Measurements from ENCODE around the gene CYP4X1.
"Not testable (repeated sequence)": the region's sequence is repeated elsewhere in the genome, so short reads cannot be mapped to it uniquely, and the experiment has no call there.

Gene CYP4X1, protein sequence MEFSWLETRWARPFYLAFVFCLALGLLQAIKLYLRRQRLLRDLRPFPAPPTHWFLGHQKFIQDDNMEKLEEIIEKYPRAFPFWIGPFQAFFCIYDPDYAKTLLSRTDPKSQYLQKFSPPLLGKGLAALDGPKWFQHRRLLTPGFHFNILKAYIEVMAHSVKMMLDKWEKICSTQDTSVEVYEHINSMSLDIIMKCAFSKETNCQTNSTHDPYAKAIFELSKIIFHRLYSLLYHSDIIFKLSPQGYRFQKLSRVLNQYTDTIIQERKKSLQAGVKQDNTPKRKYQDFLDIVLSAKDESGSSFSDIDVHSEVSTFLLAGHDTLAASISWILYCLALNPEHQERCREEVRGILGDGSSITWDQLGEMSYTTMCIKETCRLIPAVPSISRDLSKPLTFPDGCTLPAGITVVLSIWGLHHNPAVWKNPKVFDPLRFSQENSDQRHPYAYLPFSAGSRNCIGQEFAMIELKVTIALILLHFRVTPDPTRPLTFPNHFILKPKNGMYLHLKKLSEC
- 0 reads per million in 2 experiments for total RNA-seq

DNA sequence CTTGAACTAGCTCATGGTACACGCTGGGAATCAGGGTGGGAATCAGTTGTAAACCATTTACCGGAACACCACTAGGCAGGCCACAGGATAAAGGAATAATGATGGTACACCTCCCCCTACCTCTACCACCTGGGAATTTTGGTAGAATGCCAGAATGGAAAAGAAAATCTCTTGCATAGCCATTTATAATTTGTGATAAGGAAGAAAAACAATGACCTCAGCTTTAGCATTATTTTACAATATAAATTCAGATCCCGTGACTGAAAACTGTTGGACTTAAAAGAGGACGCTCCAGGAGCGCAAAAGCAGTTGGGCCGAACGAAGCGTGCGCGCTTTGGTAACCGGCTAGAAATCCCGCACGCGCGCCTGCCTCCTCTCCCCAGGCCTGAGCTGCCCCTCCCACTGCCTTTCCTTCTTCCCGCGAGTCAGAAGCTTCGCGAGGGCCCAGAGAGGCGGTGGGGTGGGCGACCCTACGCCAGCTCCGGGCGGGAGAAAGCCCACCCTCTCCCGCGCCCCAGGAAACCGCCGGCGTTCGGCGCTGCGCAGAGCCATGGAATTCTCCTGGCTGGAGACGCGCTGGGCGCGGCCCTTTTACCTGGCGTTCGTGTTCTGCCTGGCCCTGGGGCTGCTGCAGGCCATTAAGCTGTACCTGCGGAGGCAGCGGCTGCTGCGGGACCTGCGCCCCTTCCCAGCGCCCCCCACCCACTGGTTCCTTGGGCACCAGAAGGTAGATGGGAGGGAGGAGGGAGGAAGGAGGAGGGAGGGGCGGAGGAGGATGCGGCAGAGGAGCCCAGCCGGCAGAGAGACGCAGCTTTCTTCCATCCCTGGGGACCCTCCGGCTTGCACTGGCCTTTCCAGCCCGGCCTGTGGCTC, at the start of gene CYP4X1:
Gene CYP4X1 (plus strand): TSS at position 402 of the 873 bp plus-strand sequence. CDS start 149 bp downstream, at position 551.
- no peak for DNase-seq (ENCODE audit: low read depth)

DNA sequence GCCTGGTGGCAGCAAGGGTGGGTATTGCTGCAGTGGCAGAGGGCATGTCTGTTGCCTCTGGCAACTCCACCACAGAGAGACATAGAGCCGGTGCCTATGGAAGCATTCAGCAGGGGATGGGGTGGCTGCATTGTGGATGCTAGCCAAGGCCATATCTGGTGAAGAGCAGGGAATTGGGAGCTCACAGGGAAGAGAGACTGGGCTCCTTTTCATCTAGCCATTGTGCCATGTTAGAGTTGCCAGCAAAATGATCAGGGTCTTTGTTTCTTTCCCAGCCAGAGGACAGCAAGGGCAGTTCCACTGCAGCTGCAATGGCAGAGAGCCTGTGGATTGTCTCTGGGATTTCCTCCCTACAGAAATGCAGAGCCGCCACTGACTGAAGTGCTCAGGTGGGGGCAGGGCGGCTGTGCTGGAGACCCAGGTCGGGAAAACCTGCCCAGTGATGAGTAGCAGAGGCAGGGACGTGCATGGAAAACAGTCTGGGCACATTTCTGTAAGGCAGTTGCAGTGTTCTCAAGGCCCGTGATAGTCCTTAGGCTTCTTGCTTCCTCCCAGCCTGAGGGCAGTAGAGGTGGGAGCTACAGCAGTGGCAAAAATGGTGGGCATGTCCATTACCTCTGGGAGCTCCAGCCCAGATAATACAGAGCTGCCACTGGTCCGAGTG, 40.2 kb upstream of the CYP4X1 start:
- DNase-seq (ENCODE audit: low read depth), result no peak

- DNase-seq (ENCODE audit: low read depth), result no peak
Measured at GRCh38 chr1:46983830-46984586, 39.5 kb upstream of the CYP4X1 start.

- DNase-seq (ENCODE audit: low read depth), result not testable (repeated sequence)
Measured at GRCh38 chr1:46990541-46990940, 32.9 kb upstream of the CYP4X1 start.

GRCh38 chr1:46991083-46991923, 32.2 kb upstream of the CYP4X1 start:
- no peak for DNase-seq (ENCODE audit: low read depth)

DNA sequence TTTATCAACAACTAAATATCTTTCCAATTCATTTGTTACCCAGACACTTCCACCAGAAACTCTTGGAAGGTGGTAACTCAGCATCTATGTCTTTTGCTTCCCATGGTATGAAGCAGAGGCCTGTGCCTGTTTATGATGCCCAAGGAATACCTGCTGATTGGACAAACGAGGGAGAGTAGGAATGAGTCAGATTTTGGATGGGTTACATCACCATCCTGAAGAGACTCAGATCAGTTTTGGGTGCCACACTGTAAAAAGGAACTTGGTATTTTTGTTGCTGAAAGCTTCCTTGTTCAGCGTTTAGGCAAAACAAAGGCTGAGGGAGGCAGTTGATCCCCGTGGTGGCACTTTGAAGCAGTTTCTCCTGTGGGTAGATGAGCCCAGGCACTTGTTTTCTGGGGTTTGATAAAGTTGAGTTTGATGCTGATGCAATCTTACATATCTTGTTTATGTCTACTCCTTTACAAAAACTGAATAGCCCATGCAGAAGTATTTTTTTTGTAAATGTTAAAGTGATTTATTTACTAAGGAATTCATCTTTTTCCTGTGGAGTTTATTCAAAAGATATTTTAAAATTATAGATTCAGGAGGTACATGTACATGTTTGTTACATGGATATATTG, 26.7 kb upstream of the CYP4X1 start:
- DNase-seq (ENCODE audit: low read depth), result no peak

DNA sequence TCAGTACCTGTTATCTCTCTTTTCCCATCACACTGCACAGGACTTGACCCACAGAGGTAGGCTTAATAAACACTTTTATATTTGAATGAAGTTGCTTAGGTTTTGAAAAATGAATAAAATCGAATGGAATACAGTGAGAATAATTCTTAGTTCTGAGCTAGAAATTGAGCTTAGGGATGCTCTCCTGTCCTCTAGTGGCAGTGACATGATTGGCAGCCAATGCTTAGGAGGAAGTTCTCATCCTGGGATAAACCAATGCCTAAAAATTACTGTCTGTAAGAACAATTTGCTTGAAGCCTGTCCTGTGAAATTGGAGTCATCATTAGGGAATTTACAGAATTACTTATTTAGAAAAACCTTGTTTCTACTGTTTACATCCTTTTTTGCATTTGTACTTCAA, 21.3 kb upstream of the CYP4X1 start:
- DNase-seq (ENCODE audit: low read depth), result no peak

DNA sequence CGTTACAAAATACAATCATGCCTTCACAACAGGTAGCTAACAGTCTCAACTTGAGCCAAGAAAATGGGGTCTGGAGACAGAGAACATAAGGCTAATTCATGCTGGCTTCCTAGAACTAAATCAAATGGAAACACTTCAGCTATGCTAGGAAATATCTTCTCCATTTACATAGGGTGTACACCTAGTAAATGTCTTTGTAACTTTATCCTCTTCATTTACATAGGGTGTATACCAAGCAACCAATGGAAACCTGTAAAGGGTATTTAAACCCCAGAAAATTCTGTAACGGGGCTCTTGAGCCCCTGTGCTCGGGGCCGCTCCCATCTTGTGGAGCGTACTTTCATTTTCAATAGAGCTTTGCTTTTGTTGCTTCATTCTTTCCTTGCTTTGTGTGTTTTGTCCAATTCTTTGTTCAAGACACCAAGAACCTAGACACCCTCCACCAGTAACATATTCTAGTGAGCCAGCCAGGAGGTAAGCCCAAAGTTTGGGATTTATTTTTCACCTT, 19.5 kb upstream of the CYP4X1 start:
- no peak for DNase-seq (ENCODE audit: low read depth)

- DNase-seq (ENCODE audit: low read depth), result not testable (repeated sequence)
Measured at GRCh38 chr1:47006437-47006836, 17.0 kb upstream of the CYP4X1 start.

- DNase-seq (ENCODE audit: low read depth), result no peak
Measured at GRCh38 chr1:47013293-47013692, 10.2 kb upstream of the CYP4X1 start.

DNA sequence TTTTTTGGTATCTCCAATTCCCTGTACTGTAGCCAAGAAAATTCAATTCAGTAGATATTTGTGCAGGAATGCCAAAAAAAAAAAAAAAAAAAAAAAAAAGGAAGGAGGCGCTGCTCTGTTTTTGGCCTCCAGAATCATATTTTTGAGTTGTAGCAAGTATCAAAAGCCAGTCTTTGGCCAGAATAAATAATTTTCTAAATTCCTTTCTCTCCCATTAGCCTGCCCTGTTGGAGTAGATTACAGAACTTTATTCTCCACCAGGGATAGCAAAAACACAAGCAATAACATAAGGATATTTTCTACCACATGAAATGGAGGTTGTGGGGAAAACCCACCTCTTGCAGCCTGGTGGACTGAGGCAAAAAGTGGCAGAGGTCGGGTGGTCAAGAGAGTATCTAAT, 2.4 kb upstream of the CYP4X1 start:
- DNase-seq (ENCODE audit: low read depth), result no peak

GRCh38 chr1:47024141-47024801, 802 bp downstream of the CYP4X1 start:
- DNase-seq (ENCODE audit: low read depth), result no peak

DNA sequence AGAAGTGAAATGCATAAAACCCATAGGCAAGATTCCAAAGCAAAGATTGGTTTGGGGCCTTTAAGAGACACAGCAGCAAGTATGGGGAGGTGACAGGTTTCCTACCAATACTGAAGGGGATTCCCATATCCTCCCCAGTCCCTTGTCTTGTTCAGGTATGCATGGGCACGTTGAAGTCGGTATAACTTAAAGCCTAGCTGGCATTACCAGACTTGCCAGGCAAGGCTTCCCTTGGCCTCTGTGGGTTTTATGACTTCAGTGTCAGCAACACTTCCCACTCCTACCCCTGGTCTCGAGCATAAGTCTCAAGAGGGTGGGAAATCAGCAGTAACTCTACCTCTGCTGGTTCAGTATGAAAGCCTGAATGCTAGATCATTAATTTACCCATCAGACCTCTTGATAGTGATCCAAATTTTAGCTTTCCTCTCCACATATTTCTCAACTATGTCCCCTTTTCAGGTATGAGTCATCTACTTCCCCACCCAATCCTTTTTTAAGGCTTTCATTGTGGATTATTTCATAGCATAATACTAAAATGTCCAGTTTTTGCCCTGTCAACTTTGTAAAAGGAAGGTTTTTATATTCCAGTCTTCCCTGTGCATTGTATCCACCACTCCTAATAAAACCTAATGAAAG, 6.8 kb downstream of the CYP4X1 start:
- DNase-seq (ENCODE audit: low read depth), result no peak

DNA sequence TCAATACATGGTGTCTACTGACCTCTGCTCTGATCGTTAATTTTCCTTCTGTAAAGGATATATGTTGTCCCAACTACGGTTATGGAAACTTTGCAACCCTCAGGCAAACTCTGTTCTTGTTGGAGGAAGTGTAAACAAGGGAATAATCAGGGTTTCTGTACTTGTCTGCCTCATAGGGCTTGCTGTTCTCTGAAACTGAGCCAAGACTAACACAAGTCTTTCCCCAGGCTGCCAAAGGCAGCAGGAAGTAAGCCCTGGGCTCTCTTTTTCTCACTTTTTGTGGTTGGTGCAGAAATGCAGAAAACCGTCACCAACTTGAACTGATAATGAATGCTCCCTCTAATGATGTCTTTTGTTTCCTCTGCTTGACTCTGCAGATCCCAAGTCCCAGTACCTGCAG, 7.6 kb downstream of the CYP4X1 start:
- DNase-seq (ENCODE audit: low read depth), result no peak

- no peak for DNase-seq (ENCODE audit: low read depth)
Measured at GRCh38 chr1:47031585-47031984, 8.1 kb downstream of the CYP4X1 start.

- no peak for DNase-seq (ENCODE audit: low read depth)
Measured at GRCh38 chr1:47036764-47037163, 13.3 kb downstream of the CYP4X1 start.

DNA sequence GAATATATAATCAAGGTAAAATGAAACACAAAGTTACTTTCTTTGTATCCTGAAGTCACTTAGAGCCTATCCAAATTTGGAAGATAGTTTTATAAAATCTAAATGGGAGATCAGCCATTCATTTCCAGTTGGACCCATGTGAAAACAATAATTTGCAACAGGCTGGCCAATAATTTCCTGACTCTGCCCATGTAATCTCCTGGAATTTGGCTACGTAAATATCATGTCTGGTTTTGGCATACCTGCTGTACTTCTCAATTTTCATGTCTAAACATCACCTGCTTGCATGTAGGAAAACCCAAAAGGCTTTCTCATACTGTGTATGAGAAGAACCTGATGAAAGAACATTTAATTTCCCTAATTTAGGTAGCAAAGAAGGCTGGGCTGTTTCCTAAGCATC, 35.9 kb downstream of the CYP4X1 start:
- no peak for DNase-seq (ENCODE audit: low read depth)

DNA sequence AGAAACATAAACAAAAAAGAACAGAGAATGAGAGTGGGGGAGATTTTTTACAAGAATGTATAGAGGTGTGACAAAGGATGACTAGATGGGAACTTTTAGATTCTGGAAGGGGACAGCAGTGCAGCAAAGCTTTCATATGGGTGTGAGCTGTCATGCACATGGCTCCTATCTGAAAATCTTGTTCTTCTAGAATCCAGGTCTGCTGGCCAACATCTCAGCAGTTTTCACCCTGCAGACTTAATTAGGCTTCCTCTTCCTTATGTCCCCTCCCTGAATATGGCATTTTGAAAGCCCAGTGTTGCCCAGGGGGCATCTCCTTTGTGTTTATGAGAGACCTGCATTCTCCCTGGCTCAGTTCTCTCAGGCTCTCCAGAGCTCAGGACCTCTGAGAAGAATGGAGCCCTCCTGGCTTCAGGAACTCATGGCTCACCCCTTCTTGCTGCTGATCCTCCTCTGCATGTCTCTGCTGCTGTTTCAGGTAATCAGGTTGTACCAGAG, 43.7 kb downstream of the CYP4X1 start, which contains the start of gene CYP4Z1:
Gene CYP4Z1 (plus strand): TSS at position 135 of the 498 bp plus-strand sequence. CDS start 260 bp downstream, at position 395.
- no peak for DNase-seq (ENCODE audit: low read depth)
